22Rv1 (cell line): Measurements from ENCODE around the gene NBPF4.

Experiments used
- CTCF ChIP-seq: fragments of 450-650 bp; IDR thresholded peaks from 2 replicates; pipeline ENCODE4 v1.5.1; 2017; ENCODE audit warnings: mild to moderate bottlenecking
- ZFX ChIP-seq: fragments of 450-650 bp; IDR thresholded peaks from 2 replicates; pipeline ENCODE4 v1.6.1; 2017; ENCODE audit warnings: antibody characterized with exemption, borderline replicate concordance

GRCh38 chr1:108182959-108183700, 60.7 kb downstream of the NBPF4 start:
- no peak for TF ChIP-seq CTCF
- TF ChIP-seq ZFX: no peak
